Colonic mucosa (tissue), 4 donors: ENCODE data around the gene OGFOD2. TPM values are rescaled to one million over a fixed set of nuclear protein-coding genes. Genes with fewer than 3 reads are reported as not detected.
"Not testable (repeated sequence)": the region's sequence is repeated elsewhere in the genome, so short reads cannot be mapped to it uniquely, and the experiment has no call there.

Experiments used
- DNase-seq: peaks from one replicate; pipeline ENCODE4 v3.0.0-alpha.2; 2020
- H3K27ac ChIP-seq: fragments of 200-600 bp; one replicate; pipeline ENCODE4 v1.8.0; 2021
- H3K27me3 ChIP-seq: fragments of 200-600 bp; one replicate; pipeline ENCODE4 v1.8.0; 2021
- H3K36me3 ChIP-seq: fragments of 200-600 bp; one replicate; pipeline ENCODE4 v1.8.0; 2021
- H3K4me1 ChIP-seq: fragments of 200-600 bp; one replicate; pipeline ENCODE4 v1.8.0; 2021; ENCODE audit warnings: mild to moderate bottlenecking
- H3K4me3 ChIP-seq: fragments of 200-600 bp; one replicate; pipeline ENCODE4 v1.8.0; 2021
- H3K9ac ChIP-seq, 2 donors: one replicate each; pipeline ENCODE4 v1.7.0; 2013; ENCODE audit warnings: control low read depth in 2 of 2, low read depth in 2 of 2, low read length in 2 of 2
- H3K9me3 ChIP-seq: fragments of 200-600 bp; one replicate; pipeline ENCODE4 v1.8.0; 2021
- intact Hi-C: fragments of 100-400 bp; cut with DNase I; formaldehyde crosslinking; loops from one replicate; pipeline ENCODE4 v1.14.1; 2022
- total RNA-seq, 2 donors: library from RNA; stranded (reverse); fragmentation: NEBNext Ultra II Directional in 1 of 2; extraction: Animal tissue kit (Norgen Biotek cat#: 25700) in 1 of 2; gene quantifications; one replicate each; pipeline ENCODE4 v1.2.1, GENCODE V29; 2021
- TF ChIP-seq, protein P1 (sequence below): fragments of 200-600 bp; IDR thresholded peaks from one replicate; pipeline ENCODE4 v1.8.0; 2022; ENCODE audit warnings: antibody characterized with exemption, mild to moderate bottlenecking
- donor health status: healthy.
- donor health status: DM: no; HTN: no; CAD: no.
- donor health status: DM: no; HTN: no; CAD: no.

OGFOD2 gene
- total RNA-seq, 2 donors from 2014 or later, result 15.9 to 28.1 TPM

DNA sequence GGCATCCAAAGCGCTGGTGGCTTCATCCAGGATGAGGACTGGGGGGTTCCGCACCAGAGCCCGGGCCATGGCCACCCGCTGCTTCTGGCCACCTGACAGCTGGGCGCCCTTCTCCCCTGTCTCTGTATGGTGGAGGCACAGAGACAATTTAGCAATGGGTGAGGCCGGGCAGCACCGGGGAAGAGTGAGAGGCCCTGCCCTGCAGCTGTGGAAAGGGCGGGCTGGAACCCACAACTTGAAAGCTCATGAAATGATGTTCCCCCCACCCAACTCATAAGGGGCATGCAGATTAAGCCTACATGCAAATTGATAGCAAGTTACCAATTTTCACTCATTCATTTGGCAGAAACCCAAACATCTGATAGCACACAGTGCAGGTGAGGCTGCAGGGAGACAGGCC, 42.8 kb upstream of the OGFOD2 start:
- Histone ChIP-seq H3K27ac (no peak overlapping the region), H3K4me3 (no peak overlapping the region), H3K9ac (no peak overlapping the region), H3K4me1 (no peaks in the 10 kb centered on the region), H3K36me3 (no peaks in the 10 kb centered on the region), H3K27me3 (no peaks in the 10 kb centered on the region), H3K9me3 (no peaks in the 10 kb centered on the region)
- TF ChIP-seq, protein P1, sequence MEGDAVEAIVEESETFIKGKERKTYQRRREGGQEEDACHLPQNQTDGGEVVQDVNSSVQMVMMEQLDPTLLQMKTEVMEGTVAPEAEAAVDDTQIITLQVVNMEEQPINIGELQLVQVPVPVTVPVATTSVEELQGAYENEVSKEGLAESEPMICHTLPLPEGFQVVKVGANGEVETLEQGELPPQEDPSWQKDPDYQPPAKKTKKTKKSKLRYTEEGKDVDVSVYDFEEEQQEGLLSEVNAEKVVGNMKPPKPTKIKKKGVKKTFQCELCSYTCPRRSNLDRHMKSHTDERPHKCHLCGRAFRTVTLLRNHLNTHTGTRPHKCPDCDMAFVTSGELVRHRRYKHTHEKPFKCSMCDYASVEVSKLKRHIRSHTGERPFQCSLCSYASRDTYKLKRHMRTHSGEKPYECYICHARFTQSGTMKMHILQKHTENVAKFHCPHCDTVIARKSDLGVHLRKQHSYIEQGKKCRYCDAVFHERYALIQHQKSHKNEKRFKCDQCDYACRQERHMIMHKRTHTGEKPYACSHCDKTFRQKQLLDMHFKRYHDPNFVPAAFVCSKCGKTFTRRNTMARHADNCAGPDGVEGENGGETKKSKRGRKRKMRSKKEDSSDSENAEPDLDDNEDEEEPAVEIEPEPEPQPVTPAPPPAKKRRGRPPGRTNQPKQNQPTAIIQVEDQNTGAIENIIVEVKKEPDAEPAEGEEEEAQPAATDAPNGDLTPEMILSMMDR, result no peak
- intact Hi-C loops, result no loop called here
- no peak for DNase-seq

DNA sequence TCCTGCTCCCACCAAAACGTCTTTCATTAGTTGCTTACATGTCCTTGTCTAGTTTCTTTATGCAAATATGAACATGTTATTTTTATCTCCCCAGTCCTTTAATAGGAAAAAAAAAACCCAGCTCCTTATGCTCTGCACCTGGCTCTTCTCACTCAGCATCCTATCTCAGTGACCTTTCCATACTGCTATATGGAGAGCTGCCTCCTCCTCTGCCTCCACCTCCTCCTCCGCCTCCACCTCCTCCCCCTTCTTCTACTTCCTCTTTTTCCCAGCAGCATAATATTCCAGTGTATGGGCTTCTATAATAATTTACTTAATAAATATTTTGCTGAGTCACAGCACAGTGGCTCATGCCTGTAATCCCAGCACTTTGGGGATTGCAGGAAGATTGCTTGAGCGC, 40.3 kb upstream of the OGFOD2 start:
- H3K27ac ChIP-seq, result no peak overlapping the region
- no peaks in the 10 kb centered on the region for H3K27me3 ChIP-seq
- no peaks in the 10 kb centered on the region for H3K4me1 ChIP-seq
- no peak overlapping the region for H3K4me3 ChIP-seq
- no peak overlapping the region for H3K9ac ChIP-seq
- TF ChIP-seq, protein P1, result no peak
- H3K9me3 ChIP-seq, result no peaks in the 10 kb centered on the region
- no peak for DNase-seq
- no peaks in the 10 kb centered on the region for H3K36me3 ChIP-seq
- intact Hi-C loops, result no loop called here

DNA sequence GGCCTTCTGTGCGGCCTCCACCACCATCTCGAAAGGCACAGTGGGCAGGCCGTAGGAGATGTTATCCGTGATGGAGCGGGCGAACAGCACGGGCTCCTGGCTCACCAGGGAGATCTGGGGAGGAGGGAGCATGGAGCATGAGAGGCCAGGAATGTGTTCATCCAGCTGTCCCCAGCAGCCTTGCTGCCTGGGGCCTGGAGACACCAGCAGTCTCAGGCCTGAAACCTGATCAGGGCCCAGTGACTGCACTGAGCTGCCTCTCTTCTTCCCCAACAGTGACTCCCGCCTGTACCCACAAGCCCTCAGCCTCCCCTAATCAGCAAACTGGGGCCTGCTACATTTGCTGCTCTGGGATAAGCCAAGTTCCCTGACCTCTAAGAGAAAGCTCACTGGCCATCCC, 39.7 kb upstream of the OGFOD2 start:
- H3K9me3 ChIP-seq, result no peaks in the 10 kb centered on the region
- TF ChIP-seq, protein P1, result no peak
- no peak overlapping the region for H3K4me3 ChIP-seq
- H3K27ac ChIP-seq, result no peak overlapping the region
- H3K27me3 ChIP-seq, result no peaks in the 10 kb centered on the region
- intact Hi-C loops, result no loop called here
- H3K36me3 ChIP-seq, result no peaks in the 10 kb centered on the region
- H3K4me1 ChIP-seq, result no peaks in the 10 kb centered on the region
- no peak for DNase-seq
- H3K9ac ChIP-seq, result no peak overlapping the region

DNA sequence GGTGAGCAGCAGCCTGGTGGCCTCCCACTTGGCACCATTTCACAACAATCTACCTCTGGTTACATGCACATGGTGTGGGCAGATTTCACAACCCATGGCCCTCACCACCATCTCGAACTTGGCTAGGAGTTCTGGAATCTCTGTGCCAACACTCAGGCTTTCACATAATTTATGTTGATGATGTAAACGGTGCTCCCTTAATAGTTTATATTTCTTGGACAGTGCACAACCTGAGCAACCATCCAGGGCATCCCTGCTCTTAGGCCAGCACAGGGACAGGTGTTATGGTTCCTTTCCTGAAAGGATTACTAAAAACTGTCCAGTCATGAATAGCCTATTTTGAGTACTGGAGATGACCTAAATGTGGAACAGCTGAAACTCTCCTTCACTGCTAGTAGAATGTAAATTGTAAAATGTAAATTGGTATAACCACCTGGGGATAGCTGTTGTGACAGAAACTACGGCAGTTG, 37.4 kb upstream of the OGFOD2 start:
- H3K4me1 ChIP-seq, result no peaks in the 10 kb centered on the region
- H3K27me3 ChIP-seq, result no peaks in the 10 kb centered on the region
- no peak overlapping the region for H3K4me3 ChIP-seq
- H3K36me3 ChIP-seq, result no peaks in the 10 kb centered on the region
- intact Hi-C loops, result no loop called here
- H3K9me3 ChIP-seq, result no peaks in the 10 kb centered on the region
- no peak overlapping the region for H3K27ac ChIP-seq
- TF ChIP-seq, protein P1, result no peak
- H3K9ac ChIP-seq, result no peak overlapping the region
- DNase-seq, result no peak

DNA sequence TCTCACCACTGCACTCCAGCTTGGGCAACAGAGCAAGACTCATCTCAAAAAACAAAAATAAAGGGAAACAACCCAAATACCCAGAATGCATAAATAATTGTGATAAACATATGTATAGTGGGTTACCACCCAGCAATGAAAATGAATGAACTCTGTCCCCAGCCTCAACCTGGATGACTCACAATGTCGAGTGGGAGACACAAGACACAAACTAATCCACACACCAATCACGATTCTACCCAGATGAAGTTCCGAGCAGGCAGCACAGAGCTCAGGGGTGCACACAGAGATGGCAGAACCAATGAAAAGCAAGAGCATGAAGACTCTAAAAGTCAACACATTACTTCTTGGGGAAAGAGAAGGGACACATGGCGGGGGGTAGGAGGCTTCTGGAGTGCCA, 35.9 kb upstream of the OGFOD2 start:
- Histone ChIP-seq H3K9ac (no peak overlapping the region), H3K4me3 (no peak overlapping the region), H3K4me1 (no peaks in the 10 kb centered on the region), H3K9me3 (no peaks in the 10 kb centered on the region), H3K27ac (no peak overlapping the region), H3K36me3 (no peaks in the 10 kb centered on the region), H3K27me3 (no peaks in the 10 kb centered on the region)
- intact Hi-C loops, result no loop called here
- no peak for DNase-seq
- TF ChIP-seq, protein P1, result no peak

DNA sequence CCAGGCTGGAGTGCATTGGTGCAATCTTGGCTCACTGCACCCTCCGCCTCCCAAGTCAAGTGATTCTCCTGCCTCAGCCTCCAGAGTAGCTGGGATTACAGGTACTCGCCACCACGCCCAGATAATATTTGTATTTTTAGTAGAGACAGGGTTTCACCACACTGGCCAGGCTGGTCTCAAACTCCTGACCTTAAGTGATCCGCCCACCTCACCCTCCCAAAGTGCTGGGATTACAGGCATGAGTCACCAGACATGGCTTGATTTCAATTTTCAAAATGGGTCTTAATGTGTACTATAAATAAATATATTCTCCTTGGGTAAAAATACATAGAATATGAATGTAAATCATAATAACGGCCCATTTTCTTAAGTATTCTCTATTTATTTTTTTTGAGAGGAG, 33.7 kb upstream of the OGFOD2 start:
- intact Hi-C loops, H3K9ac ChIP-seq, DNase-seq, H3K4me3 ChIP-seq, H3K27ac ChIP-seq, H3K9me3 ChIP-seq, H3K36me3 ChIP-seq, H3K27me3 ChIP-seq, H3K4me1 ChIP-seq: not testable (repeated sequence)
